COLO668 (cell line): ENCODE results near the gene GNB2.
A peak's percentile ranks its signal among the peaks of the same experiment; 100 is the strongest.
"Not testable (repeated sequence)": the region's sequence is repeated elsewhere in the genome, so short reads cannot be mapped to it uniquely, and the experiment has no call there.

Experiments used
- DNase-seq: peaks from one replicate; lab custom pipeline; 2025; ENCODE audit not compliant: unreplicated experiment; lab: John Stamatoyannopoulos, UW

GNB2 gene

GRCh38 chr7:100662194-100662776 lies 11.3 kb upstream of the GNB2 start:
- DNase-seq = not testable (repeated sequence)

DNA sequence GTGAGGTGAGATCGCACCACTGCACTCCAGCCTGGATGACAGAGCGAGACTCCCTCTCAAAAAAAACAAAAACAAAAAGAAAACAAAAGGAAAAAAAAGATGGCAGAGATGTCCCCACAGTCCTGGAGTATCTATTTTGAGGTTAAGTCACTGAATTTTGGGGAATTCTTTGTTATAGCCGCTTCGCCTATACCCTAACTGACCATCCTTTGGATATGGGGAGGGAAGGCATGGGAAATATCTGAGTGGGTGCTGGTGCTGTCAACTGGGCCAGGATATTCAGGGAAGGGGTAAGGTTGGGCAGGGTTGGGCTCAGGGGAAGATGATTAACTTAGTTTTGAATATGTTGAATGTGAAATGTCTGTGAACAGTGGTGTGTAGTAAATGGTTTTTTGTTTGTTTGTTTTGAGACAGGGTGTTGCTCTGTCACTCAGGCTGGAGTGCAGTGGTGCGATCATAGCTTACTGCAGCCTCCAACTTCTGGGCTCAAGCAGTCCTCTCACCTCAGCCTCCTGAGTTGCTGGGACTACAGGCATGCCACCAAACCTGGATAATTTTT lies 8.3 kb upstream of the GNB2 start:
- DNase-seq = no peak

DNA sequence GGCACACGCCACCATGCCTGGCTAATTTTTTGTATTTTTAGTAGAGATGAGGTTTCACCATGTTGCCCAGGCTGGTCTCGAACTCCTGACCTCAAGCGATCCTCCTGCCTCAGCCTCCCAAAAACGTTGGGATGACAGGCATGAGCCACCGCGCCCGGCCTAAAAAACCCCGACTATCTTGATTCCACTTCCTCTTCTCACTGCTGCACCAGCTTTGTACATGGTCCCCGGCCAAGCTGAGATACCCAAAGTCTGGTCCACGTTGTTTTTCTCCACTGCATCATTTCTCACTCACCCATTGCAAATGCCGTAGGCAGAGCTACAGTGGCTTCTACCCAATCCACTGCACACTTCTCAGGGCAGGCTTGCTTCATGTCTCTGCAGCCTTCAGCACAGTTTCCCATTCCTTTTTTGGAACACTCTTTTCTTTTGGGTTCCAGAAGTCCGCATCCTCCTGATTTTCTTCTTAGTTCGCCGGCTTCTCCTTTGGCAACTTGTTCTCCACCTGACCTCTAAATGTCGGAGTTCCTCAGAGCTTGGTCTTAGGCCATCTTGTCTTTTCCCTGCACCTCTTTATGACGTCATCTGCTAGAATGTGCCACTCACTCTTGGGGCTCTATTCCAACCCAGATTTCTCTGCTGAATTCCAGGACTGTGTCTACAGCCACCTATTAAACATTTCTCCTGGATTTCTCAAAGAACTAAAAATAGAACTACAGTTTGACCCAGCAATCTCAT lies 6.0 kb upstream of the GNB2 start:
- no peak for DNase-seq

- no peak for DNase-seq
These were observed 5.5 kb upstream of the GNB2 start for GRCh38 chr7:100668069-100668449.

DNA sequence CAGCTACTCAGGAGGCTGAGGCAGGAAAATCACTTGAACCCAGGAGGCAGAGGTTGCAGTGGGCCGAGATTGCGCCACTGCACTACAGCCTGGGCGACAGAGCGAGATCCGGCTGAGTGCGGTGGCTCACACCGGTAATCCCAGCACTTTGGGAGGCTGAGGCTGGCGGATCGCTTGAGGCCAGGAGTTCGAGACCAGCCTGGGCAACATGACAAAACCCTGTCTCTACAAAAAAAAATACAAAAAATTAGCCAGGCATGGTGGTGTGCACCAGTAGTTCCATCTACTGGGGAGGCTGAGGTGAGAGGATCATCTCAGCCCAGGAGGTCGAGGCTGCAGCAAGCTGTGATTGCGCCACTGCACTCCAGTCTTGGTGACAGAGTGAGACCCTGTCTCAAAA lies 4.4 kb upstream of the GNB2 start:
- not testable (repeated sequence) for DNase-seq

- no peak for DNase-seq
These were observed 3.5 kb upstream of the GNB2 start for GRCh38 chr7:100670074-100670473.

DNA sequence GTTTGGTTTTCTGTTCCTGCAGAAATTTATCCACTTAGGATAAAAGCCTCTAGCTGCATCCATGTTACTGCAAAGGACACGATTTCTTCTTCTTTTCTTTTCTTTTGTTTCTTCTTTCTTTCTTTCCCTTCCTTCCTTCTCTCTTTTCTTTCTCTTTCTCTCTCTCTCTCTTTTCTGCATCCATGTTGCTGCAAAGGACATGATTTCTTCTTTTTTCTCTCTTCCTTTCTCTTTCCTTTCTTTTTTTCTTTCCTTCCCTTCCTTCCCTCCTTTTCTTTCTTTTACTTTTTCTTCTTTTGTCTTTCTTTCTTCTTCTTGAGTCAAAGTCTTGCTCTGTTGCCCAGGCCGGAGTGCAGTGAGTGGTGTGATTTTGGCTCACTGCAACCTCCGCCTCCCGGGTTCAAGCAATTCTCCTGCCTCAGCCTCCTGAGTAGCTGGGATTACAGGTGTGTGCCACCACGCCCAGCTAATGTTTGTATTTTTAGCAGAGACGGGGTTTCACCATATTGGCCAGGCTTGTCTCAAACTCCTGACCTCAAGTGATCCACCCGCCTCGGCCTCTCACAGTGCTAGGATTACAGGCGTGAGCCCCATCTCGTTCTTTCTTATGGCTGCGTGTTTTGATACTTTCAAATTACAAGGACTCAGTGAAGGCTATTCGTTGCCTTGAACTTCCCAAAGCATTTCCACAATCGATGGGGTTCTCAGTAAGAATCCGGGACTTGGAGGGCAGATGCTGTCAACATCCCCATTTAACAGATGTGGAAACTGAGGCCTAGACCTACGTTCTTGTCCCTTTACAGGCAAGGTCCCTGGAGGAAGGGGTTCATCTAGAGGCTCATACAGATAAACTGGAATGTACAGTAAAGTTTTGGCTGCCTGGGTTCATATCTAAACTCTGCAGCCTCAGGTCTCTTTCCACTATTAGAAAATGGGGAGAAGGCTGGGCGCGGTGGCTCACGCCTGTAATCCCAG lies 1.9 kb upstream of the GNB2 start:
- no peak for DNase-seq

DNA sequence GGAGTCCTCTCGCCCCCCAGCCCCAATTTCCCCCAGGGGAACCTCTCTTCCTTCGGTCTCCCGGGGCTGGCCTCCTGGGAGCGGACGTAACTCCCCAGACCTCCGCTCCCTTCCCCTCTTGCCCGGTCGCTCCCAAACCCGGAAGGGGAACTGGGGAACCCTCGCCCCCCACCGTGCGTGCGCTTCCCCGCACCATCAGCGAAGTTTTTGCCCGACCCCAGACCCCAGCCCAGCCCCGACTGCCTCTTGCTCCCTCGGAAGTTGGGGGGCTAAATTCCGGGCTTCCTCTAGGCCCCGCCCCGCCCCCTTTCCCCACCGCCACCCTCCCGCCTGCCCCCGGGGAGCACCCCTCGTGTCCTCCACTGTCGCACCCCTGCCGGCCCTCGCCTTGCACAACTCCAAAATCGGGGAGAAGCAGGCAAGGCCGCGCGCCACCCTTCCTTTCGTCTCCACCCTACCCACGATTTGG lies 436 bp downstream of the GNB2 start:
- DNase-seq = peak; percentile 70

DNA sequence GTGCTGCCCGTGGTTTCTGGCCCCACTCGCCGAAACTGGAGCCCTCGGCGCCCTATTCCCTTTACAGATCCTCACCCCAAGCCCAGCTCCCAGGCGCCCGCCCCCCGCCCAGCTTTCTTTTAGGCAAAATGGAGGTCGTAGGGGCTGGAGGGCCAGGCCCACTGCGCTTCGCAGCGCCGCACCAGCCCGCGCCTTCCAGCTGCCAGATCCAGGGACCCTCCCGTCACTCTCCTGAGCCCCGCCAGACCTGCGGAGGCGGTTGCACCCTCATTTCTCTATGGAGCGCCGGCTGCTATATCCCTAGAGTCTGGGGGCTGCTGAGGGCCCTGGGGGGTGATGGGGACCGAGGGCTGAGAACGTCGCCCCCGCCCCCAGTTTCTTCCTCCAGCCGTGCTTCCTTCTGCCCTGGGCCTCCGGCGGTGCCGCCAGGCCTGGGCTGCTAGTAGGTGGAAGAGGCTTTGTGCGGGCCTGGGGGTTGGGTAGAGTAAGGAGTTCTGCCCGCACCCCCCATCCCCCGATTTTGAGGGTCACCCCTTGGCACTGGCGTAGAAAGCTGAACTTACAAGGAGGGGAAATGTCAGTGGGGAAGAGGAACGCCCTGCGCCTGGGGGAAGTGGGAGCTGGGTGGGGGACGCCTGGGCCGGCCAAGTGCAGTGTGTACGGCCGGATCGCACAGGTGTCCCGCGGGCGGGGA lies 1.0 kb downstream of the GNB2 start:
- peak; percentile 48 for DNase-seq

GRCh38 chr7:100675105-100675451 lies 1.5 kb downstream of the GNB2 start:
- peak; percentile 51 for DNase-seq

GRCh38 chr7:100675581-100676350 lies 2.2 kb downstream of the GNB2 start:
- DNase-seq = peak; percentile 56

DNA sequence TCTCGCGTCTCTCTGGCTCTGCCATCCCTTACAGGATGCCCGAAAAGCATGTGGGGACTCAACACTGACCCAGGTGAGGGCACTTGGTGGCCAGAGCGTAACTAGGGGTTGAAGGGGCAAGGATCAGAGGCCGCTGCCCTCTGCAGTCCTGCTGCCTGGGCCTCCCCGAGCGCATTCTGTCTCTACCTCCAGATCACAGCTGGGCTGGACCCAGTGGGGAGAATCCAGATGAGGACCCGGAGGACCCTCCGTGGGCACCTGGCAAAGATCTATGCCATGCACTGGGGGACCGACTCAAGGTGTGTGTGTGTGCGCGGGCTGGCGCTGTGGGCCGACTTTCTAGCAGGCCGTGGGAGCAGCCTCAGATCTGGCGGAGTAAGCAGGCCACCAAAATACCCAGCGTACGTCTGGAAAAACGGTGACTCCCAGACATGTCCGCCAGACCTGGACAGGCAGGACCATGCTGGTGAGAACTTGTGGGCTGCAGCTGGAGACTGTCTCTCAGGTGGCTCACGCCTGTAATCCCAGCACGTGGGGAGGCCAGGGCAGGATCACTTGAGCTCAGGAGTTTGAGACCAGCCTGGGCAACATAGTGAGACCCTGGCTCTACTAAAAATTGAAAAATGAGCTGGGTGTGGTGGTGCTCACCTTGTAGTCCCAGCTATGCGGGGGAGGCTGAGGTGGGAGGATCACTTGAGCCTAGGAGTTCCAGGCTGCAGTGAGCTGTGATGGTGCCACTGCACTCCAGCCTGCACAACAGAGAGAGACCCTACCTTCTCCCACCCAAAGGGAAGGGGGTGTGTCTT lies 3.2 kb downstream of the GNB2 start:
- no peak for DNase-seq

DNA sequence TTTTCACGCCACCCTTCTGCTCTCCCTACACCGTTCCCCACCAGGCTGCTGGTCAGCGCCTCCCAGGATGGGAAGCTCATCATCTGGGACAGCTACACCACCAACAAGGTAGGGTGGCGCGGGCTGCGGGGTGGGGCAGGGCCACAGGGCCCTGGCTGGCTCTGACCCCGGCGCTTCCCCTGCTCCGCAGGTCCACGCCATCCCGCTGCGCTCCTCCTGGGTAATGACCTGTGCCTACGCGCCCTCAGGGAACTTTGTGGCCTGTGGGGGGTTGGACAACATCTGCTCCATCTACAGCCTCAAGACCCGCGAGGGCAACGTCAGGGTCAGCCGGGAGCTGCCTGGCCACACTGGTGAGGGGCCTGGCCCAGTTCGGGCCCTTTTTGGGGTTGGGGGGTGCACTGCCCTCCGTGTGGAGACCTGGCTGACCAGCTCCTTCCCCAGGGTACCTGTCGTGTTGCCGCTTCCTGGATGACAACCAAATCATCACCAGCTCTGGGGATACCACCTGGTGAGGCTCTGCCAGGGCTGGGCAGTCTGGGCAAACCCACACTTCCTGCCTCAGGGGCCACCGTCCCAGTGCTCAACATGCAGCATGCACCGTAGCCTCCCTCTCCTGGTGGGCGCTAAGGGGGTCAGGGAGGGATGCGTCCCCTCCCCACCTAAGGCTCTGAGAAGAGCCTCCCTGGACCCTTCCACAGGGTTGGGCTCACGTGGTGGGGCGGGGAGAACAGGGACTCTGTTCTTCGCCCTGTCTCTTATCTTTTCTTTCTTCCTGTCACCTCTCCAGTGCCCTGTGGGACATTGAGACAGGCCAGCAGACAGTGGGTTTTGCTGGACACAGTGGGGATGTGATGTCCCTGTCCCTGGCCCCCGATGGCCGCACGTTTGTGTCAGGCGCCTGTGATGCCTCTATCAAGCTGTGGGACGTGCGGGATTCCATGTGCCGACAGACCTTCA lies 4.0 kb downstream of the GNB2 start:
- DNase-seq = no peak

DNA sequence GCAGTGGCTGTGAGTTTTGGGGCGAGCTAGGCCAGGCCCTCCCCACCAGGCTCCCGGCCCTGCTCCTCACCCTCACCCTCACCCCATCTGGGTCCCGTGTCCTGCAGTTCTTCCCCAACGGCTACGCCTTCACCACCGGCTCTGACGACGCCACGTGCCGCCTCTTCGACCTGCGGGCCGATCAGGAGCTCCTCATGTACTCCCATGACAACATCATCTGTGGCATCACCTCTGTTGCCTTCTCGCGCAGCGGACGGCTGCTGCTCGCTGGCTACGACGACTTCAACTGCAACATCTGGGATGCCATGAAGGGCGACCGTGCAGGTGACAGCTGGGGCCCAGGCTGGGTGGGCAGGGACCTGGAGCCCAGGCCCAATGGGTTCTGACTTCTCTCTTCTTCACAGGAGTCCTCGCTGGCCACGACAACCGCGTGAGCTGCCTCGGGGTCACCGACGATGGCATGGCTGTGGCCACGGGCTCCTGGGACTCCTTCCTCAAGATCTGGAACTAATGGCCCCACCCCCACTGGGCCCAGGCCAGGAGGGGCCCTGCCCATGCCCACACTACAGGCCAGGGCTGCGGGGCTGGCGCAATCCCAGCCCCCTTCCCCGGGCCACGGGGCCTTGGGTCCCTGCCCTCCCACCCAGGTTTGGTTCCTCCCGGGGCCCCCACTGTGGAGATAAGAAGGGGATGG lies 4.9 kb downstream of the GNB2 start:
- no peak for DNase-seq

DNA sequence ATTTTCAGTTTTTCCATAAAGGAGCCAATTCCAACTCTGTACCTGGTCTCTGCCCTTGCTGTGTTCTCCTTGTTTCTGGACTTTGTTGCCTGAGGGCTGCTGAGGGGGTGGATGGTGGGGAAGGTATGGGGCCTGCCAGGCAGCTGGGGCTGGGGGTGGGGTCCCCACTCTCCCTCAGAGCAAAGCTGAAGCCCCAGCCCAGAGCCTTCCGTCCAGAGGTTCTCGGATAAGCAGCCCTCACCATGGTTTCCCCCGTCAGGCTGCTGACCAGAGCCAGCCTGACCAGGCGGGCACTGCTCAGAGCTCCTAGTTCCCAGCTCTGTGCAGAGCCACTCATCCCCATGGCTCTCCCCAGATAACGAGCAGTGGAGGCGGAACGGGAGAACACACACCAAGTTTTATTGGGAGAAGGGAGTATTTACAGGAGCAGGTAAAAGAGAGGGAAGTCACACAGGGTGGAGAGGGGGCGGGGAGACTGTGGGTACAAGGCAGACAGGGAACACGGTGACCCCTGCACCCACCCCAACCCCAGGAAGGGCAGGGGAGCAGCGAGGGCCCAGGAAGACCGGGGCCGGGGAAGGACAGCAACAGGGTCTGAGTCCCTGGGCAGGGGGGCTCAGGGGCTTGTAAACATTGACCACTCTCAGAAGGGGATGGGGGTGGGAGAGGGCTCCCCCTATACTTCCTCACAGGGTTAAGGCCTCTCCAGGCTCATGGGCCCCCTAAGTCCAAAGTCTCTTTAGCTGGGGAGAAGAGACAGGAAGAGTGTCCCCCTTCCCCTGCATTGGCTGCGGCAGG lies 5.8 kb downstream of the GNB2 start:
- no peak for DNase-seq

DNA sequence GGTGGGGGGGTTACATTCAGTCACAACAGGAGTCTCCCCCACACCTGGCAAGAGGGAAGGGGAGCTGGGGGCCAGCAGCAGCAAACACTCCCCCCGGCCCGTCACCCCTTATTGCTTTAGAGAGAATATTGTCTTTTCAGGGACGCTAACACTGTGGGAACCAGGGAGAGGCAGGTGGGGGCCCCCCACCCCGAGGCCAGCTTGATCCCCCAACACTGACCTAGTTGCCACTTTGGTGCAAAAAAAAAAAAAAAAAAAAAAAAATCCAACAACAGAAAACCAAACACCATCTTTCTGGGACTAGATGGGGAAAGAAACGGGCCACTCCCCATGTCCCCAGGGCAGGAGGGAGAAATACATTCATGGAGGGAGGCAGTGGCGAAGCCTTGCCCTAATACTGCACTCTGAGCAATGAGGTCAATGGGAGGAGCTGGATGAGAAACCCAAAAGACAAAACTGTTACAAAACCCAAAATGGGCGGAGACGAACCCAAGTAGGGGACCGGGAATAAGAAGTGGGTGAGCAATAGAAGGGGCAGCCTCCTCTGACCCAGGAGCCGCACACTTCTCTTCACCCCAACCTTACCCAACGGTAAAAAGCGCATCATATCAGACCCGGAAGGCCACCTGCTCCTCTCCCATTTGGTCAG lies 6.5 kb downstream of the GNB2 start:
- no peak for DNase-seq
